GM21515 (cell line): ENCODE results near the gene DGKB.

Experiments used
- ATAC-seq: cut with Tn5 transposase; IDR thresholded peaks from one replicate; pipeline ENCODE4 v1.9.1; 2021; ENCODE audit not compliant: unreplicated experiment

Gene DGKB

GRCh38 chr7:14825912-14826311 is 76.6 kb downstream of the DGKB start:
- ATAC-seq: no peak

GRCh38 chr7:14822481-14822854 is 80.1 kb downstream of the DGKB start:
- no peak for ATAC-seq

DNA sequence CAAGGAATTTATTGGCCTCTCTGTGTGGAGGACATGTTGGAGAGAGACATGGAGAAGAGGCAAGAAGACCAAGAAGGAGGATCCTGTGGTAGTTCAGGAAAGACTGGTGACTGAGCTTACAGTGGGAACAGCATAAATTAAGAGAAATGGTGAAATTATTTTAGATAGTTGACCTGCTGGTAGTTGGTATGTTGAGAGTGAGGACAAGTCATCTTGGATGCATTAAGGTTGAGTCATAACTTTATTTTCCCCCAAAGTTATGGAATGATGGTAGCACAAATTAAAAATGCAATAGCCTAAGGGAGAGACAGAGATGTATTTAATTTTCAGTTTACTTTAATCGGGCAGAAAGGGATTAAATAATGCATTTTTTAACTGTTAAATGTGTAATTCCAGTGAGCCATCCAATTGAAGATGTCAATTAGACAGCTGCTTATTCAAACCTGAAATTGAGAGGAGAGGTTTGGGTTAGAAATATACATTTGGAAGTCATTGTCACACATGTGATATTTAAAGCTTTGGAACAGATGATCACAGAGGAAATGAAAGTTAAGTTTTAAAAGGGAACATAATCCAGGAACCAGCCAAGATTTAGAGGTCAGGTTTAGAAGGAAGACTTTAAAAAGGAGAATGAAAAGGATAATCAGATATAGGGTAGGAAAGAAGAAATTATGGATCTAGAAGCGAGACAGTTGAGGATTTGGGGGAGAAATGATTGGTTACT is 80.6 kb downstream of the DGKB start:
- ATAC-seq: no peak

- no peak for ATAC-seq
Observed at GRCh38 chr7:14818871-14819270, 83.7 kb downstream of the DGKB start.

DNA sequence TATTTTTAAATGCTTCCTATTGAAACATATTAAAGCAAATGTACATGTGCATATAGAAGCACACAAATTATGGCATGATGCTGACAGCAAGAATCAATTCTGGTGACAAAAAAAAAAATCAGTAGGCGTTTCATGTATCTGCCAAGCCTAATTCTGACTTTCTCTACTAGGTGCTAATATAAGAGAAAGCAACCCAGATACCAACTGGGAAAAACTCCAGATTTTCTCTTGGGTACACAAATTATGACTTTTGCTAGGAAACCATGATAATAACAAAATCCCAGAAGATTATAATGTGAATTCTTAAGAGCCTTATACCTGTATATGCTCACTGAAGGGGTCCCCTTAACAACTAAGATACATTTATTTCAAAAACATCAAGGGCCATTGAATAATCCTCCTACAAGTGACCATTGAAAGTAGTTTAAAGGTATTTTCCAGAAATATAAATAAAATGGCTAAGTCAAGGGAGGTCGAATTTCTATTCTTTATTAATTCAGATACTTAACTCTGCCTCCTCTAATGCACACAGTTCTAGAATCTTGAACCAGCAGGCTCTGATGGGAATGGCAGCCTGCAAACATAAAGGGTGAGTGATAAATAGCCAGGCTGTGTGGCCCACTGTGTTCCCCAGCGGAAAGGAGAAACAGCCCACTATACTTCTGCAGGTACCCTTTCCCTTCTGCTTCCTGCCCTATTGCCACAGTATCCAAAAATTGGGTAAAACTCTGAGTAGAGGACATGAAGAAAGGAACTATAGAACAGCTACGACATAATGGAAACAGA is 84.5 kb downstream of the DGKB start:
- ATAC-seq: no peak

DNA sequence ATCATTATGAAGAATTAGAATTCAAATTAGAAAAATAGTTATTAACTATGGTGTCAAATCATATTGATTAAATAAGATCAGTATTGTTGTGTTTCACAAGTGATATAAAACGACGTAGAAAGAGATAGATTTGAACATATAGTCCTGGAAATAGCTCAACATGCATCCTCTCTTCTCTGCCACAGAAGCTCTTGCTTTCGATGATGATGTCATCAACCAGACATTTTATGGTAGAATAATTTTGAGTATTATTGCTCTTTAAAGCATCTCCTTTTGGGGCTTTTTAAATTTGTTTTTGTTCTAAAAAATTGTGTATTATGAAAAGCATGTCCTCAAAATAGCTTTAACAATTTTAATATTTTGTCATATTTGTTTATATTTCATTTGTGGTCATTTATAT is 95.0 kb downstream of the DGKB start:
- ATAC-seq: no peak

- no peak for ATAC-seq
Observed at GRCh38 chr7:14806891-14807290, 95.7 kb downstream of the DGKB start.

- no peak for ATAC-seq
Observed at GRCh38 chr7:14805105-14805719, 97.3 kb downstream of the DGKB start.

- ATAC-seq: no peak
Observed at GRCh38 chr7:14800664-14801063, 101.9 kb downstream of the DGKB start.

DNA sequence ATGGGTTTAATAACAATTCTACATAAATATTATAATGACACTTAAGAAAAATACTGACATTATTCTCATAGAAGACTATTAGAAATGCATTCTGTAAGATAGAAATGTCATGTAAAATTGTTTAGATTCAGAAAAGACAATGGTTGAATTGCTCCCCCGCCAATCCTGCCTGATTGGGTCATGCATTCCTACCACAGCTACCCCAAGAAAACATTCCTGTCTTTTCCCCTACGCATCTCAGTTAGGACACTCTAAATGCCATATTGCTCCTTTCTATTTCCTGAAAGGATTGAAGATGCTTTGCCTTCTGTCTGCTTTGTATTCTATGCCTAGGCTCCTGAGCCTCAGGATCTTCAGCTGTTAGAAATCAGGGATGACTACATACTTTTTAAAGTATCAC is 109.4 kb downstream of the DGKB start:
- no peak for ATAC-seq

DNA sequence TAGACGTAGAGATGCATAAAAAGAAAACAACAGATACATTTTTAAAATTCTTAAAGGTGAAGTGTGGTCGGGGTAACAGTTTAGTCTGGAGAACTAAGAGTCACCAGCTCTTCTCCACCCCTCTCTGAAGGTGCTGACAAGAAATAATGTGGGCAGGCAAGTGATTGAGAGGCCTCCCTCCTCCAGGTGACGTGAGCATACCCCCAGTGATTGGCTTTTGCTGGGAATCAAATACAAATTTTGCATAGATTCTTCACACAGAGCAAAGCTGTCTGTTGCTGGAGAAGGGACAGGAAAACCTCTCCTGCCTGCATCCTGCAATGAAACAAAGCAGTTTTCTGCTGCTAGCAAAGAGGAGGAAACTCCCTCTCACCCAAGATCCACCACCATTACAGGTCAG is 115.0 kb downstream of the DGKB start:
- no peak for ATAC-seq

DNA sequence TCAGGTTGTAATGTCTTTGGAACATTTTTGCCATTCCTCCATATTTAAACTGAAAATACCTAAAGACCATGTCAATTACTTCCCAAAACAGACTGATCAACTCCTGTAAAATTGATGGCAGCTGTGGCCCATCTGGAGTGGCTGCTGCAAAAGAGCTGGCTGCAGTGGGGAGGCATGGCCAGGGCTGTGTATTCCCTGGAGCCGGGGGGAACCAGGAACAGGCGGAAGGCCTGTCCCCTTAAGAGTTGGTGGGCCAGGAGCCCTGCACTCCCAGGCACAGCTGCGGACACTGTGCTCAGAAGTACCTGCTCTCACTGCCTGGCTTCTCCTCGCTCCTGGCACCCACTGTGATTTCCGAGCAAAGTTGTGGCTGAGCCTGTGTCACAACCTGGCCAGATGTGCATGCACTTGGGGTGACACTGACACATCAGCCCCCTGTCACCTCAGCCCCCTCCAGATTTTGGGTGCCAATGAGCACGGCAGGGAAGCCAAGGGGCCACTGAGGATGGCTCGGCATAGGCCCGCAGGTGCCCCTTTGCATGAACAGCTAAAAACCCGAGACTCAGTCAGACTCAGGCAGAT is 116.1 kb downstream of the DGKB start:
- no peak for ATAC-seq

DNA sequence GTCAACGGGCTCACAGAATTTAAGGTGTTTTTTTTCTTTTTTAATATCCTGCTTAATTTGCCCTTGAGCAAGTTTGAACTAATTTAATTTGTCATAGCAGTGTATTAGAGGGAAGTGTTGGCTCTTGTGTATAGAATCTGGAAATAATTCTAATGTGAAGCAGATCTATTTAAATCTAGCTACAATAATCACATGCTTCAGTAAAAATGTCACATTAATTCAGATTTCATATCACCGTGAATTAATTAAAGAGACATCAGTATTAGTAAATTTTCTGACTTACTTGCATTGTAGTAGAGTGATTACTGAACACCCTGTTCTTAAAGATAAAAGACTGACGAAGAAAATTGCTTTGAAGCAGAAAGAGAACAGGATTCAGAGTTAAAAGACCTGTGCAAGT is 124.7 kb downstream of the DGKB start:
- no peak for ATAC-seq

DNA sequence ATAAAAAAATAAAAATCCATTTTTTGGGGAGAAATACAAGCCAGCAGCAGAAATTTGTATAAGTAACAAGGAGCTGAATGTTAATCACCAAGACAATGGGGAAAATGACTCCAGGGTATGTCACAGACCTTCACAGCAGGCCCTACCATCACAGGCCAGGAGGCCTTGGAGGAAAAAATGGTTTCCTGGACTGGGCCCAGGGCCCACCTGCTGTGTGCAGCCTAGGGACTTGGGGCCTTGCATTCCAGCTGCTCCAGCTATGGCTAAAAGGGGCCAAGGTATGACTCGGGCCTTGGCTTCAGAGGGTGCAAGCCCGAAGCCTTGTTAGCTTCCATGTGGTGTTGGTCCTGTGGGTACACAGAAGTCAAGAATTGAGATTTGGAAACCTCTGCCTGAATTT is 126.3 kb downstream of the DGKB start:
- no peak for ATAC-seq

DNA sequence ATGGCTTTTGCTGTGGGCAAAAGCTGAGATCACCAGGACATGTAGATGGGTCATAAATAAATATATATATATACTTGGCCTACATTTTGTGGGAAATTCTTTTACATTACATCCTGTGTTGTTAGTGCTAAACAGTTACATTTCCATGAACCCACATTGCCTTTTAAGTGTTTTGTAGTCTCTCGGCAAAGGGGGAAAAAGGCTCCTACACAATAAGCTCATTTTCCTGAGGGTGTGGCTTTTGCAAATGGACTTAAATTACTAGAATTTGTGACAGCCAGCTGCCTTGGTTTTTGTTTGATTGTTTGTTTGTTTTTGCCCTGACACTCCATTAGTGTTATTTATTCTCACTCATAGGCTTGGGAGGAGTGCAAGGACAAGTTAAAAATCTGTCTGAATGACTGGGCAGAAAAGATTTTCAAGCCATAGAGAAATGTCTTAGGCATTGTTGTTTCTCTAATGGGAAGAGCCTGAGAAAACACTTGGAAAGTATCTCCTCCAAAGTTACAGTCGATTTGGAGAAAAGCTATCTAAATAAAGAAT is 128.8 kb downstream of the DGKB start:
- no peak for ATAC-seq

DNA sequence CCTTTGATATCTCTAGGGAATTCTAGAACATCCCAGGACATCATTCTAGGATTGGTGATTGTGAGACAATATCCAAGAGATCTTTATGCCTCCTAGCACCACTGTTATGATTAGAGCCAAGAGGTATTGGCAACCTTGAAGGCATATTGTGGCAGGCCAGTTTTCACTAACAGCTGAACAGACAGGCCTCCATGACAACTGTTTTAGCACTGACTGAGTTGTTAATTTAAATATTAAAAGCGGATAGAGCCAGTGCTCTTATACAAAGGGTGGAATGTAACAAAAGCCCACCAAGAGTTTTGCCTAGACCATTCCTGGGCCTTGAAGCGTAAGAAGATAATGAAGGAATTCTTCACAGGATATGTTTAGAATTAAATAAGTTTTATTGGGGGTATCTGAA is 131.9 kb downstream of the DGKB start:
- no peak for ATAC-seq

DNA sequence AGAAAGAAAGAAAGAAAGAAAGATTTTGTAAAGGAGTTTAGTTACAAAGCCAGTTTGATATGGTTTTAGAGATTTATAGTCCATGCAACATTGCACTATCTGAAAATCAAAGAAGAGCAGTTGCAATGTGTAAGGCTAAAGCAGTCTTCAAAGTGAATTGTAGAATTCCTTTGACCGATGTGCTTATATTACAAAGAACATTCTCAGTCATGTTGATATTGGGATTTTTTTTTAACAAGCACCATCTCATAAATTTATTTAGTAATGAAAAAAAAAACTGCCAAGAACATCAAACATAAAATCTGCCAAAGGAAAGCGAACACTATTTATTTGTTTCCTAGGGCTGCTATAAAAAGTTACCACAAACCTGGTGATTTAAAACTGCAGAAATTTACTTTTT is 133.3 kb downstream of the DGKB start:
- ATAC-seq: no peak

DNA sequence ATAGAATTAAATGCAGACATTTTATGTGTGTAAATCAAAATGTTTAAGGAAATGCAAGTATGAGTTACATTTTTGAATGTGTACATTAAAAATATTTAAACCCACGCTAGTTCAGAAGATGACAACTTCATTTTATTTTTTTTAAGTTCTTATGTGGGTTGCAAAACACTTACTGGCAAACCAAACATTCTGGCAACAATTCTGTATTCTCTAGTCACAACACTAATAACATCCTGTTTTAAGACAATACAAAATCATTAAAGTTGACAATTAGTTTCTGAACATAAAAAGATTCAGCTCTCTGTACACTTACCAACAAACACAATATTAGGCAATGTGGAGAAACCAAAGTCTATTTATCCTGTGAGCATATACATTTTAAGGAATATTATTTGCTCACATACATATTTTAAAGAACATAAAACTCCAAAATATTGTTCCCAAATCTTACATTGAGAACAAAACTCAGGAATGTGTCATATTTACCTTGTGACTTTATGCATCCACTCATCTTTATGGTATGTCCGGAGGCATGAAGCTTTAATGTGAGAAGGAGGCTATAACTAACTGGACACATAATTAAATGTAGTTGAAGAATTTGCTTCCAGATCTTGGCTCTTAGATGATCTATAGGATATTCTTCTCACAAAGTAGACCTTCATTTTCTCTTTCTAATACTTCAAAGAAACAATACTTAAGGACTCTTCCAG is 134.7 kb downstream of the DGKB start:
- ATAC-seq: no peak

- no peak for ATAC-seq
Observed at GRCh38 chr7:14766747-14767146, 135.8 kb downstream of the DGKB start.

DNA sequence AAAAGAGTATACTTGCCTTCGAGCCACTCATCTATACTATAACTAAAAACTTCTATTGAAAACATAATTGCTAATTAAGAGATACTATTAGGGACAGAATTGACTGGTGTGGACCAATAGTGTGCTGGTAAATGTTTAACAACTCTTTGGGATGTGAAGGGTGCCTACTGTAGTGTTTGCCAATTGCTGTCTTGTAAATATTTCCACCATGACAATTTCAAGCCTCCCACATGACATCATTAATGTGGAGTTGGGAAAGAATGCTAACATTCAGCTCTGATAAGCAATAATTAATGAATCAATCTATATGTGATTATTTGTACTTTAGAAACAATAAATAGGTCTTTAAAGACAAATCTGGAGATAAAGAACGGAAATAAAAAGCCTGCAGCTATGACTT is 136.8 kb downstream of the DGKB start:
- no peak for ATAC-seq

- no peak for ATAC-seq
Observed at GRCh38 chr7:14762561-14762960, 140.0 kb downstream of the DGKB start.
